Calu3 (cell line): ENCODE results near the gene FAR2. TPM values are rescaled to one million over a fixed set of nuclear protein-coding genes. Genes with fewer than 3 reads are reported as not detected.

Experiments used
- BruUV-seq: library from RNA; stranded (reverse); fragments of 400-500 nt; replicated peaks from 2 replicates; lab custom pipeline; 2021; lab: Mats Ljungman, UMichigan
- CTCF ChIA-PET: fragments of 300-600 bp; sonication (Branson Sonifier 250); formaldehyde crosslinking; loops from one replicate; lab custom pipeline; 2022; ENCODE audit warnings: antibody characterized with exemption; lab: Charles Lee
- DNase-seq: peaks from one replicate; pipeline ENCODE4 v3.0.0; 2022
- H3K27ac Mint-ChIP-seq: one replicate; pipeline ENCODE4 v1.8.0; 2022; ENCODE audit warnings: mixed read lengths; ENCODE audit not compliant: unreplicated experiment
- H3K27me3 Mint-ChIP-seq: one replicate; pipeline ENCODE4 v1.8.0; 2022; ENCODE audit warnings: mixed read lengths; ENCODE audit not compliant: unreplicated experiment
- H3K36me3 Mint-ChIP-seq: one replicate; pipeline ENCODE4 v1.8.0; 2022; ENCODE audit warnings: mild to moderate bottlenecking, moderate library complexity, mixed read lengths; ENCODE audit not compliant: insufficient read depth, unreplicated experiment
- H3K4me1 Mint-ChIP-seq: one replicate; pipeline ENCODE4 v1.8.0; 2022; ENCODE audit warnings: mild to moderate bottlenecking, low read depth, mixed read lengths; ENCODE audit not compliant: unreplicated experiment
- H3K4me3 Mint-ChIP-seq: one replicate; pipeline ENCODE4 v1.8.0; 2022; ENCODE audit warnings: mild to moderate bottlenecking, low read depth, moderate library complexity, mixed read lengths; ENCODE audit not compliant: unreplicated experiment
- H3K9me3 Mint-ChIP-seq: one replicate; pipeline ENCODE4 v1.8.0; 2022; ENCODE audit warnings: low read depth, mixed read lengths; ENCODE audit not compliant: unreplicated experiment
- CTCF ChIP-seq: fragments of 200-600 bp; IDR thresholded peaks from one replicate; pipeline ENCODE4 v1.8.0; 2022; ENCODE audit warnings: antibody characterized with exemption; ENCODE audit not compliant: unreplicated experiment
- intact Hi-C: fragments of 100-400 bp; cut with micrococcal nuclease; formaldehyde crosslinking; loops from one replicate; pipeline ENCODE4 v1.10.0; 2022; ENCODE audit not compliant: unreplicated experiment
- total RNA-seq: library from RNA; stranded (reverse); gene quantifications from 2 replicates; pipeline ENCODE4 v1.2.3, GENCODE V29; 2022

The FAR2 gene
- total RNA-seq, 1 experiment from 2014 or later, result 24.0 TPM

GRCh38 chr12:29208060-29208459 is 59.0 kb downstream of the FAR2 start:
- CTCF ChIA-PET, result no interaction called here
- BruUV-seq, result no TSS peak
- no peak for DNase-seq
- Mint-ChIP-seq H3K4me1 (peaks cover 26% of the 10 kb centered on the region), H3K27me3 (no peaks in the 10 kb centered on the region), H3K9me3 (no peaks in the 10 kb centered on the region), H3K4me3 (no peak overlapping the region), H3K36me3 (no peaks in the 10 kb centered on the region), H3K27ac (no peak overlapping the region)
- no peak for TF ChIP-seq CTCF
- intact Hi-C loops, result no loop called here

GRCh38 chr12:29208936-29209701 is 60.0 kb downstream of the FAR2 start:
- Mint-ChIP-seq H3K27ac (no peak overlapping the region), H3K4me1 (peaks cover 26% of the 10 kb centered on the region), H3K9me3 (no peaks in the 10 kb centered on the region), H3K4me3 (no peak overlapping the region), H3K36me3 (no peaks in the 10 kb centered on the region), H3K27me3 (no peaks in the 10 kb centered on the region)
- CTCF ChIA-PET, result interaction anchor here (0.7 kb wide), 1 partner anchor 1036 kb away, joined by 4 read pairs; no protein-coding TSS in a partner anchor
- intact Hi-C loops, result no loop called here
- BruUV-seq, result no TSS peak
- DNase-seq, result no peak
- TF ChIP-seq CTCF, result no peak

- BruUV-seq, result no TSS peak
- no peak for TF ChIP-seq CTCF
- no peaks in the 10 kb centered on the region for H3K9me3 Mint-ChIP-seq
- no peak overlapping the region for H3K4me3 Mint-ChIP-seq
- intact Hi-C loops, result no loop called here
- no peaks in the 10 kb centered on the region for H3K27me3 Mint-ChIP-seq
- CTCF ChIA-PET, result no interaction called here
- no peak overlapping the region for H3K27ac Mint-ChIP-seq
- DNase-seq, result no peak
- H3K4me1 Mint-ChIP-seq, result peaks cover 23% of the 10 kb centered on the region
- no peaks in the 10 kb centered on the region for H3K36me3 Mint-ChIP-seq
Observed at GRCh38 chr12:29211696-29212095, 62.6 kb downstream of the FAR2 start.

DNA sequence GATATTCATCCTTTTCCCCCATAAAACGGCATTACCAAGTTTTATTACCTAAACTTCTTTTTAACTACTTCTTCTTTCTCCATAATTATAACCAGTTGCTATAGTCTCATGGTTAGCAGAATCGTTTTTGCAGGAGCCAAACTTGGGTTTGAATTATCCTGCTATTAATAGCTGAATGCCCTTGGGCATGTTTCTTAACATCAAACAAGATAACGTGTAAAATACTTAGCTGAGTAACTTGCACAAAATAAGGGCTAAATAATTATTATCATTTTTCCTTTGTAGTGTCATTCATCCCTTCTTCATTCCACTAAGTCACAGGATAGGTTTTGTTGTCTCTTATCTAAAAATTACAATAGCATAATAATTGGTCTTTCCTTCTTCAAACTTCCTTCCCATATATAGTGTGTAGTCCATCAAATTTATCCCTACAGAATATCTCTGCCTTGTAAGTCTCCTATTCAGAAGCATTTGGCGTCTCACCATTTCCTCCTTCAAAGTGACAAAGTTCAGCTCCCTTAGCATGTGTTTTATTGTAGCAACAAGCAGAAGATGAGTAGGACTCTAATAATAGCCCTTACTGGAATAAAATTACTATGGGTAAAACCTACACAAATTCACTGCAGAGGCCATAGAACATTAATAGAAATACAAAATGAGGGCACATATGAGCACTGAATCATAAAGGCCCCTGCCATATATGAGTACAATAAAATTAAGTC is 63.8 kb downstream of the FAR2 start:
- Mint-ChIP-seq H3K4me1 (peaks cover 18% of the 10 kb centered on the region), H3K4me3 (no peak overlapping the region), H3K27ac (no peak overlapping the region), H3K9me3 (no peaks in the 10 kb centered on the region), H3K36me3 (no peaks in the 10 kb centered on the region), H3K27me3 (no peaks in the 10 kb centered on the region)
- CTCF ChIA-PET, result interaction anchor here (0.7 kb wide), 1 partner anchor 968 kb away, joined by 3 read pairs; no protein-coding TSS in a partner anchor
- TF ChIP-seq CTCF, result no peak
- intact Hi-C loops, result no loop called here
- BruUV-seq, result no TSS peak
- no peak for DNase-seq
